ENCODE data around the gene TMEM37.
"Not testable (repeated sequence)": the region's sequence is repeated elsewhere in the genome, so short reads cannot be mapped to it uniquely, and the experiment has no call there.

Gene TMEM37

GRCh38 chr2:119431155-119431975, at the start of gene TMEM37:
Gene TMEM37 (plus strand): TSS chr2:119431854. CDS start chr2:119431904, 50 bp downstream.
- peak; percentile 71 for DNase-seq (ENCODE audit: low spot score)

- peak; percentile 20 for DNase-seq (ENCODE audit: low spot score)
Observed at GRCh38 chr2:119383410-119384140, 48.1 kb upstream of the TMEM37 start.

GRCh38 chr2:119384971-119385370, 46.7 kb upstream of the TMEM37 start:
- DNase-seq (ENCODE audit: low spot score): no peak

- DNase-seq (ENCODE audit: low spot score): no peak
Observed at GRCh38 chr2:119385466-119385865, 46.2 kb upstream of the TMEM37 start.

GRCh38 chr2:119387381-119388129, 44.1 kb upstream of the TMEM37 start:
- DNase-seq (ENCODE audit: low spot score): peak; percentile 54

- no peak for DNase-seq (ENCODE audit: low spot score)
Observed at GRCh38 chr2:119389615-119390306, 41.9 kb upstream of the TMEM37 start.

- DNase-seq (ENCODE audit: low spot score): no peak
Observed at GRCh38 chr2:119393971-119394748, 37.5 kb upstream of the TMEM37 start.

- DNase-seq (ENCODE audit: low spot score): no peak
Observed at GRCh38 chr2:119397196-119397595, 34.5 kb upstream of the TMEM37 start.

GRCh38 chr2:119402106-119402505, 29.5 kb upstream of the TMEM37 start:
- DNase-seq (ENCODE audit: low spot score): no peak

- DNase-seq (ENCODE audit: low spot score): no peak
Observed at GRCh38 chr2:119402645-119403560, 28.8 kb upstream of the TMEM37 start.

GRCh38 chr2:119403618-119404017, 28.0 kb upstream of the TMEM37 start:
- DNase-seq (ENCODE audit: low spot score): not testable (repeated sequence)

- DNase-seq (ENCODE audit: low spot score): no peak
Observed at GRCh38 chr2:119405151-119405550, 26.5 kb upstream of the TMEM37 start.

- peak; percentile 74 for DNase-seq (ENCODE audit: low spot score)
Observed at GRCh38 chr2:119407430-119408220, 24.0 kb upstream of the TMEM37 start.

- no peak for DNase-seq (ENCODE audit: low spot score)
Observed at GRCh38 chr2:119408221-119408619, 23.4 kb upstream of the TMEM37 start.

- no peak for DNase-seq (ENCODE audit: low spot score)
Observed at GRCh38 chr2:119409506-119409905, 22.1 kb upstream of the TMEM37 start.

- no peak for DNase-seq (ENCODE audit: low spot score)
Observed at GRCh38 chr2:119414894-119415293, 16.8 kb upstream of the TMEM37 start.

GRCh38 chr2:119415630-119416029, 16.0 kb upstream of the TMEM37 start:
- no peak for DNase-seq (ENCODE audit: low spot score)

GRCh38 chr2:119416299-119416923, 15.2 kb upstream of the TMEM37 start:
- no peak for DNase-seq (ENCODE audit: low spot score)

GRCh38 chr2:119417908-119418307, 13.7 kb upstream of the TMEM37 start:
- no peak for DNase-seq (ENCODE audit: low spot score)

Measured in NAMALWA (cell line).